GM18507 (cell line): ENCODE data around the gene TYW5.

Source experiments
- DNase-seq: peaks from one replicate; pipeline ENCODE4 v3.0.0; 2011; ENCODE audit warnings: low read depth; ENCODE audit not compliant: insufficient read length; ENCODE audit errors: extremely low spot score
- FAIRE-seq: peaks from 2 replicates; lab custom pipeline; 2011; peaks lifted over from hg19 to GRCh38; lab: Jason Lieb, UNC

TYW5 gene

DNA sequence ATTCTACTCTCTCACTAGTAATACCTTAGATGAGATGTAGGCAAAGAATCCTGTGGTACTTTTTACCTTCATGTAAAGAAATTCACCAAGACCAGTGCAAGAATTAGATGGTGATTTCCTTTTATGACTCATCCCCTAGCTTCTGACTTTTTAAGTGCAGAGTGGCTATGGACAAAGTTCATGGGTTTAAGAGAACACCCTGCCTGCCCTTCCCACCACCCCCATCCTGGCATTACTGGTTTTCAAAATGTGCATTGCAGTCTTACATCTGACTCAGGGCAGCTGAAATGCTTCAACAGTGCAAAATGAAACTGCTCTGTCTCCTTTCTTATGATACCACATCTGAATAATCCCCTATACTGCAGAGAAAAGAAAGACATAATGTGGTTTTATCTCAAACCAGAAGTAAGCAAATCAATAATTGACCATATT lies 22.7 kb upstream of the TYW5 start:
- FAIRE-seq (peak; percentile 89), DNase-seq (peak; percentile 9)

DNA sequence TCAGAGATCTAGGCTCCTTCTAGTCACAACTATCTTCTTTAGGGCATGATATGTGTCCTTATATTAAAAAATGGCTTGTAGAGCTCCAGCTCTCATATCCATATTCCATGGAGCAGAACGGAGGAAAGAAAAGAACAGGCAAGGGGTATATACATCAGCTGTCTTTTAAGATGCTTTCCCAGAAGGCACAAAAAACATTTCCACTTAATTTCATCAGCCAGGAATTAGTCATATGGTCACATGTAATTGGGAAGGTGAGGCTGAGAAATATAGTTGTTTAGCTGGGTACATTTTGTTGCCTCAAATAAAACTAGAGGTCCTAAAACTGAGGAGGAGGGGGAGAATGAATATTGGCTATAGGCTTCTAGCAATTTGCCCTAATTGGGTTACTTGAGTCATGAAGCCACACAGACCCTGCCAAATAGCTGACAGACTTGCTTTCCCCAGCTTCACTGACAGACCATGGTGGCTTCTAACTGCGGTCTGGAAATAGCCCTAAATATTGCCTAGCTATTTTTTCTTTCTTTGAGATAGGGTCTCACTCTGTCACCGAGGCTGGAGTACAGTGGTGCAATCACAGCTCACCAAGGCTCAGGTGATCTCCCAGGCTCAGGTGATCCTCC lies 20.1 kb upstream of the TYW5 start:
- DNase-seq: no peak
- no peak for FAIRE-seq

DNA sequence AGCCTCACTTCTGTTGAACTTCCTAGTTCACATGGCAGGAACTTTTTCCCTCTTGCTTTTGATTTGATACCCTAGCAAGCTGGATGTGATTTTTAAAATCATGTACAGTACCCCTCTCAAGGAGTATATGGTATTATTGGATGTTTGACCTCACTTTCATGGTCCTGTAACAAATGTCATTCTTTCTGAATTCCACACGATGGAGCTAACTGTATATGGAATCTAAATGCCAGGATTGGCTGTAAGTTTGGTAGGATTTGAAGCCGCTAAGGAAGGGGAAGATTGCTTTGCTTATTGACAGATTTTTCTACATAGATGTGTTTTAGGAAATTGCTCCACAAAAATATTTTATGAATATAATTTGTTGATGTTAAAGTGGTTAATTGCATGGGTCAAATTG lies 18.4 kb upstream of the TYW5 start:
- FAIRE-seq (peak; percentile 63), DNase-seq (no peak)

DNA sequence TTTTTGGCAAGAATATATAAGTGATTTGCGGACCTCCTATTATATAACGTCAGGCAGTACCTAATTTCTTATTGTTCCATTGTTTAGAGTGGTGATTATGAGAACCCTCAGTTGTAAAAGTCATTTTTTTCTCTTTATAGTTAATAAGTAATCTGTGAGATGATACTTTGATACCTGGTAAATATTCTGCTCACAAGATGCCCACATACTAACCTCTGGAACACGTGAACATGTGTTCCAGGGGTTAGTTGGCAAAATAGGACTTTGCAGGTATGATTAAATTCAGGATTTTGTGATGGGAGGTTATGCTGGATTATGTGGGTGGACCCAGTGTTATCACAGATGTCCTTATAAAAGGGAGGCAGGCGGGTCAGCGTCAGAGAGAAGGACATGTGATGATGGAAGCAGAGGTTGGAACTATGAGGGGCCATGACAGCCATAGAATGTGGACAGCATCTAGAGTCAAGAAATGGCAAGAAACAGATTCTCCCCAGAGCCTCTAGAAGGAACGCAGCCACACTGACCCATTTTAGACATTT lies 16.9 kb upstream of the TYW5 start:
- DNase-seq: no peak
- FAIRE-seq: no peak

DNA sequence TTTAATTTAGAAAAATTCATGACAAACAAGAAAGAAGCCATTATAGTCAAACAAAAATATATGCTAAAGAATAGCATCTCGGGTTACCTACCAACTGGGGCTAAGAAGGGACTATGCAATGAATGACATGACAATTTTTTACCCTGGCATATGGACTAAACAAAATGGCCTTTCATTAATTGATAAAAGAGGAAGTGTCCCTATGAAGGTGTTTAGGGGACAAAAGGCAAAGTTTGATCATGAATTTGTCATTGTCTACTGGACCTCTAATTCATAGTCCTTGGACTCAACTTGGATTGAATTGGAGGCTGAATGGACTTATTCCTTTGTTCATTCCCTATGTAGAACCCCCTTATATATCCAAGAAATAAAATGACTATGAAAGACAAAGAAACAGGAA lies 12.8 kb upstream of the TYW5 start:
- no peak for FAIRE-seq
- DNase-seq: no peak

DNA sequence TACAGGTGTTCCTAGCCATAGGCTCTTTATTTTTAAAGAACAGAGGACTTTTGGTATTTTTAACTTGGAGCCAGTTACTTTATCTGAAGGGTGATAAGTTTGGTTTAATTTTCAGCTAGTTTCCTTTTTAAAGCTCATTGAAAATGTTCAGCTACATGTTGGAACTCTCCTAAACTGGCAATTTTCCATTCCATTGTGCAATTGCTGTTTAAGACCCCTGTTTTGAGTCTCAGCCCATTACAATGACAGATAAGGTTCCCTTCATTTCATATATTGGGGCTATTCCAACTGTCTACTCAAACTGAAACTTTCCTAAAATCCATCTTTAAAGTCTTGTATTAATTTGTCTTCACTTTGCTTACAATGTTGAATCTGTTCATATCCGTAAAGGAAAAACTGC lies 11.7 kb upstream of the TYW5 start:
- FAIRE-seq (no peak), DNase-seq (no peak)

DNA sequence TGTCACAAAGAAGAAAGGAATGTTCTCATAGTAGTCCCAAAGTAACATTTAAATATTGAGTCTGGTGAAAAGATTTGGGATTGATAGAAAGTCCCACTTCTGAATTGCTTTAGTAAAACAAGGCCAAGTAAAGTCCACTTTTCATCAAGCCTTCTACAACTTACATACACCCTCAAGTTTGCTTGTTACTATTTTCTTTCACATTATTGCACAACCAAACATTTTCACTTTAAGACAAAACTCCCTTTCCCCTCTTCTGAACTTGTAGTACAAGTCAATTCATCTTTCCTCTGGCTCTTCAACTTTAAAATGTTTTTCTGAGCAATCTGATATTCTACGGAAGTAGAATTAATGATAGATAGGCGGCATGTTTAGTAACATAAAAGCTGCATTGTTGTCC lies 11.1 kb upstream of the TYW5 start:
- DNase-seq (no peak), FAIRE-seq (no peak)

DNA sequence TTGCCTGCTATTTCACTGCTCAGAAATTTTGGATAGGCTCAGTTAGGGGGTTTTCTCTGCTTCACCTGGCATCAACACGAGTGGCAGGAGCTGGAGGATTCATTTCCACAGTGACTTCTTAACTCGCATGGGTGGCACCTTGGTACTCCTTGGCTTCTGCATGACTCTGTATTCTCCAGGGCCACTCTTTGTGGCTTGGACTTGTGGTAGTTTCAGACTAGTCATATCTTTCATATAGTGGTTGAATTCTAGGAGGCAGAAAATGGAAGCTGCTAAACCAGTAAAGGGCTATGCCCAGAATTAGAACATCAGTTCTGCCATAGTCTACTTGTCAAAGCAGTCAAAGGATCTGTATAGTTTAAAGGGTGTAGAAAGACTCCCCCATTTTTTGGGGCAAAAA lies 6.9 kb upstream of the TYW5 start:
- DNase-seq (no peak), FAIRE-seq (no peak)

DNA sequence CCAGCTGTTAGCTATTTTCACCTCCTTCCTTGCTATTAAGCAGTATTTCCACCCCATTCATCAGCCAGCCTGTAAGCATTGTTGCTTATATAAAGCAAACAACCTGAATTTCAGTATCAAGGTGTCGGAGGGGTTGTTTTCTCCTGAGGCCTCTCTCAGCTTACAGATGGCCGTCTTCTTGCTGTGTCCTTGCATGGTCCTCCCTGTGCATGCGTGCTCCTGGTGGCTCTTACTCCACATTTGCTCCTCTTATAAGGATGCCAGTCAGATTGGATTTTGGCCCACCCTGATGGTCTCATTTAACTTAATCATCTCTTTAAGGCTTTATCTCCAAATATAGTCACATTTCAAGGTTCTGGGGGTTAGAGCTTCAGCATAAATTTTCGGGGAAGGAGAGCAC lies 2.7 kb upstream of the TYW5 start:
- FAIRE-seq (no peak), DNase-seq (no peak)

DNA sequence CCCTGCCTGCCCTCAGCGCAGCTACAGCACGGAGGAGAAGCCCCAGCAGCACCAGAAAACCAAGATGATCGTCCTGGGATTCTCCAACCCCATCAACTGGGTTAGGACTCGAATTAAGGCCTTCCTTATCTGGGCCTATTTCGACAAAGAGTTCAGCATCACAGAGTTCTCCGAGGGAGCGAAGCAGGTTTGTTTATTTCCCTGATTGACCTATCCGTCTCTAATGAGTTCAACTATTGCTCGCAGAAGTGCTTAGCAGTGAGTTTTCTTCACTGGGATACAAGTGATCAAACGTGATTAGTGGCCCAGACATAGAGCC lies 730 bp upstream of the TYW5 start:
- FAIRE-seq (peak; percentile 65), DNase-seq (no peak)

DNA sequence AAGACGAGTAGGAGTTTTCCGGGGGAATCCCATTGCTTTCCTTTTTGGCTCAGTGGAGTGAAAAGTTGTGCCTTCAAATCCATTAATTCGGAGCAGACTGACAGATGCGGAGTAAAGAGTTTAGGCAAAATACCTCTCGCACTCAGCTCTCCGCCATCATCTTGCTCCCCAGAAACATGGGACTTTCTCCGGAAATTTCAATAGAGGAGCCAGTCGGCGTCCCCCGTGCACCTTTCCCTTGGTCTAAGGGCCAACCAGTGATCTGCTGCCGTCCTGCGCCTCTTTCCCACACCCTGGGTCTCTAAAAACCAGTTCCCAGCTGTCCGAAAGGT lies 318 bp downstream of the TYW5 start:
- FAIRE-seq (no peak), DNase-seq (no peak)

DNA sequence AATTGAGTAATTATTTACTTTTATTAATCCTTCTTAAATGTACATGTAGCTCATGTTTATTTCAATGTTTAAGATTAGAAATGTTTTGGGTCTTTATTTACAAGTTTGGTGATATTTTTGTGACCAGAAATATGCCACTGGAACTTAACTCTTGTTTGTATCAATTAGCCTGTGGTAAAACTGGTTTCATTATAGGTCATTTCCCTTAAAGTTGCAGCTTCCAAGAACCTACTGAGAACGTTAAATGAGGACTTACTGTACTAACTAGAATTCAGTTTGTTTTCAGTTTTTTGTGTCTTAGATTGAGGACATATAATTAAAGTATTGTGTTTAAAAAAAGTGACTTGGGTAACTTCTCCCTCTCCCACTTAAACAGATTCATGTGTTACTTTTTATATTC lies 4.3 kb downstream of the TYW5 start:
- FAIRE-seq: peak; percentile 76
- DNase-seq: no peak

DNA sequence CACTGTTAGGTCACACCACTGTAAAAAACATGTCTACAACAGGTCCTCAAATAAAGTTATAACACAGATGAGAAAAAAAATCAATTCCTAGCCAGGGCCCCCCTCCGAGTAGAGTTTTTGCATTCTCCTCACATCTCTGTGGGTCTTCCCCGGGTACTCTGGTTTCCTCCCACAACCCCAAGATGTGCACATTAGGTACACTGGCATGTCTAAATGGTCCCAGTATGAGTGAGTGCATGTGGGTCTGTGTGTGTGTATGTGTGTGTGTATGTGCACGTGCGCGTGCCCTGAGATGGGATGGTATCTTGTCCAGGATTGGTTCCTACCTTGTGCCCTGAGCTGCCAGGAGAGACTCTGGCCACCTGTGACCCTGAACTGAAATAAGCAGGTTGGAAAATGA lies 4.9 kb downstream of the TYW5 start:
- no peak for FAIRE-seq
- DNase-seq: no peak

DNA sequence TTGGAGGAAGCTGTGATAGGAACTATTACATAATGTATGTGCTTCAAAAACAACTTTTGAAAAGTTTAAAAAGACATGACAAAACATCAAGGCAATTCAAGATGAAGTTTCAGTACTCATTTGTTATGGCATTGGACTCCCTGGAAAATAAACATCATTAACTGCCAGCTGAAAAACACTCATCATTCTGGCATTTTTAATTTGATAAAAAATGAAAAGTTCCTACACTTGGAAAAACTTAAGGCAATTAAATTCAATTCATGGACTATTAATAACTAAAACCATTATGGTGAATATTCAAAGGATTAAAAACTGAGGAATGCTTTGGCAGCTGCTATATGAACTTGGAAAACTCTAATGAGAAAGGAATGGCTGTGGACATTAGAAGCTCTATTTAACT lies 8.5 kb downstream of the TYW5 start:
- FAIRE-seq (no peak), DNase-seq (no peak)

DNA sequence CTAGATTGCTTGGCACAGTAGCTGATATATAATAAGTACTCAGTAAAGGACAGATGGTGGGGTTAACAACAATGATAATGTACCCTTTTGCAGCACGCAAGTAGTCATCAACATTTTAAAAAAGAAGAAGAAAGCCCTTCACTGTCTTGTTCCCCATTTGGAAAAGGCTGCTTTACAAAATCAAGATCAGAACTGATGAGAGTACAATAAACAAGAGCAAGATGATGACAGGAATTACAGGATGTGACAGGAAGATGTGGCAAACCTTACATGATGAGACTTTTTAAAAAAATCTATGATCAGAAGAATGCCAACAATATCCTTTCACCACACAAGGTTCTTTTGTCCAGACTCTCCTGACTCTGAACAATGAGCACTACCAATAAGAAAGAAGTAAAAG lies 9.1 kb downstream of the TYW5 start:
- DNase-seq (no peak), FAIRE-seq (no peak)

DNA sequence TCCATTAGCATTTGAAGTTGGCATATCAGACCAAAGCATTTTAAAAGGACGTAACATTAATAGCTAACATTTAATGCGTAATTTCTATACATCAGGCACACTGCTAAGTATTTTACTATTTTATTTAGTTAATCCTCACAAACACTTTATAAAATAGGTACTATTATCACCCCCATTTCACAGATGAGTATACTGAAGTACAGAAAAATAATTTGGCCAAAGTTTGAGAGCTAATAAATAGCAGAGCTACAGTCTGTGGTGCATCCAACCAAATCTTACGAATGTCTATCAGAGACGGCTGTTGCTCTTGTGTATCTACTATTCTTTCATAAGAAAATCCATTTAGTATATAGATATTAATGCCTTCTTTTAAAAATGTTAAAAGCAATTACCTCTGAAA lies 11.9 kb downstream of the TYW5 start:
- no peak for FAIRE-seq
- DNase-seq: no peak

DNA sequence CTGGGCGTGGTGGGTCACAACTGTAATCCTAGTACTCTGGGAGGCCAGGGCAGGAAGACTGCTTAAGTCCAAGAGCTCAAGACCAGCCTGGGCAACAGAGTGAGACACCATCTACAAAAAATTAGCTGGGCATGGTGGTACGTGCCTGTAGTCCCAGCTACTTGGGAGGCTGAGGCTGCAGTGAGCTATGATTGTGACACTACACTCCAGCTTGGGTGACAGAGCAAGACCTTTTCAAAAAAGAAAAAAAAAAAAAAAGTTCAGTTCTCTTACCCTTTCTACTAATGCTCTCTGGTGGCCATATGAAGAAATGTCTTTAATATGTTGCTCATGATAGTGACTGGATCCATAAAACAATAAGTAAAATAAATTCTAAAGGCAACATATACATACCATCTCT lies 14.9 kb downstream of the TYW5 start:
- DNase-seq (no peak), FAIRE-seq (no peak)

DNA sequence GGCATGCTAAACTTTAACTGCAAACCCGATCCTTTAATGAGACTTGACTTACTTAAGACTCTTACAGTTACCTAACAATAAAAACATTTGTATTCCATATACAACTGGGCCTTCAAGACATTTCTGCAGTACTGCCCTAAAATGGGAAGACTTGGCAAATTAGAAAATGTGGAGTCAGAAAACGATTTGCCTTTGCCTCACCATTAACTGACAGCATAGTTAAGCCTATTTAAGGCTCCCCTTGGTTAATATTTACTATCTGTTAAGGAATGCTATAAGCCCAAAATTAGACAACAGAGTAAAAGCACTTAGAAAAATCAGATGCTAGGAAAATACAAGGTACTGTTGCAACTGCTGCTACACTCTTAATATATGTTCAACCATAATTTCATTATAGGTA lies 18.7 kb downstream of the TYW5 start:
- FAIRE-seq (peak; percentile 24), DNase-seq (no peak)

DNA sequence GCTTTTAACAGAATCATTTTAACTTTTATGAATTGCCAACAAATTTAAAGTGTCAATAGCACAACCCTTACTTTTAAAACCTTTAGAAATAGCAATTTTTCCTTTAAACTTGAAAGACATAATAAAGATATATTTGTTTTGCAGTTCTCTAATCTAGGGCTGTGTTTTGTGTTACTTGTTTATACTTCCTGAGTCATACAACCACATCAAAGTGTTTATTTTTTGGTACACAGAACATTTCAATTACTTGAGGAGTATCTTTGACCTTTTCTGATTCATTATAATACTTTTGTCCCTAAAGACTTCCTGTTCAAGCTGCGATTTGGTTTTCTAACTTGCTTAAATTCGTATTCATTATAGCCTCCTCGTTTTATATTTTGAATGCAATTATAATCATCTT lies 21.8 kb downstream of the TYW5 start:
- FAIRE-seq (no peak), DNase-seq (no peak)

DNA sequence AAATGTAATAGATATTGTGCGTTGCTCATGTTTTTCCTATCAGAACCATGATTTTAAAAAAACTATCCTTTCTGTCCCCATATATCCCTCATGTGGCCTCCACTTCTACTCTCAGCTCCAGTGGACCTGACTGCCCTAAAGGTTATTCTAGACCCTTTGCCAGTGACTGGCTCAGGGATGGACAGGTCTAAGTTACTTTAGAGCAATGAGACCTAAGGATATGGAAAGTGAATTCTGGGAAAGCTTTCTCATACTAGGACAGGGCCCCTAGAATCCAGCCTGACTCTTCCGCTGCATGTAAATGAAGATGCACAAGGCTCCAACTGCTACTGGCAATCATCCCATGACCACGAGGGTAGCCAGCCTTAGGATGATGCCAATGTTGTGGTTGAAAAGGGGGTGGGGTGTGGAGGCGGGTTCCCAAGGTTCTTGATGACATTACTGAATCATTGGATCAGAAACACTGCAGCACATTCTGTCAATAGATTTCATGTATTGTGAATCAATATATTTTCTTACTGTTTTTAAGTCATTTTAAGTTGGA lies 22.9 kb downstream of the TYW5 start:
- FAIRE-seq: no peak
- no peak for DNase-seq

DNA sequence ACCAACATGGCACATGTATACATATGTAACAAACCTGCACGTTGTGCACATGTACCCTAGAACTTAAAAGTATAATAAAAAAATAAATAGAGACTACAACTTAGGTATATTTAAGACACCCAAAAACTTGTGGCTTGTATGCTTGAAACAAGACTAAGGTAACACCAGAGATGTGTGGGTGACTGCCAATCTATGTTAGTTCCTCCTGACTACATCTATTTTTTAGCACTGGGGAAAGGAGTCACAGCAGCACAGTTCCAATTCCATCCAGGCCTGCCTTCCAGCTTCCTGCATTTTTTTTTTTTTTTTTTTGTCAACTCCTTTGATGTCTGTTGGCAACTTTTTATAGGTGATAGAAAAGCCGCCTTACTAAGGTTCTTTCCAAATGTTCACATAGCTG lies 26.0 kb downstream of the TYW5 start:
- FAIRE-seq (no peak), DNase-seq (no peak)

DNA sequence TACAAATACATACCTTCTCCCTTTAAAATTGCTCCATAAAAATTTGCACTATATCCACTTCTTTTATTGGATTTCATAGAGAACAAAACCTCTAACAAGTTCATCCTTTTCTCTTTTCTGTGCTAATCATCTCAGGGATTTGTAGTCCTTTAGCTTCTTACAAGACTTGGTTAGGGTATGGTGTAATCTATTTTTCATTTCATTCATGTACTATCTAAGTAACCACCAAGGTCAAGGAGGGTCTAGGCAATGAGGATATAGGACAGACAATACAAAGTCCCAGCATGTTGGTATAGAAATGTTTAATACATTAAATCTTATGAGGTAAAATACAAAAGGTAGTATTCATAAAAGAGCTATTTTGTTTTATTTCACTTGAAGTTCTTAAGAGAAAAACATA lies 26.7 kb downstream of the TYW5 start:
- DNase-seq: no peak
- FAIRE-seq: no peak
